B cell (primary cell): Measurements from ENCODE around the gene DCAF8L1. TPM values are rescaled to one million over a fixed set of nuclear protein-coding genes. Genes with fewer than 3 reads are reported as not detected.

ENCODE experiments used
- ATAC-seq: fragments of 200-7000 bp; cut with Tn5 transposase; one replicate; pipeline ENCODE4 v1.10.0; 2021; ENCODE audit warnings: low read depth, mild to moderate bottlenecking, moderate number of reproducible peaks, moderate library complexity
- CTCF ChIA-PET: fragments of 350-600 bp; sonication (Branson Sonifier 250); formaldehyde crosslinking; loops from one replicate; lab custom pipeline; 2021; ENCODE audit warnings: antibody characterized with exemption, inconsistent platforms; lab: Charles Lee
- POLR2A ChIA-PET: fragments of 350-600 bp; sonication (Branson Sonifier 250); formaldehyde crosslinking; loops from one replicate; lab custom pipeline; 2021; ENCODE audit warnings: antibody characterized with exemption; lab: Charles Lee
- DNase-seq: peaks from one replicate; pipeline ENCODE4 v3.0.0; 2013
- H2AFZ ChIP-seq: 2 replicates; pipeline ENCODE4 v1.6.1; 2012; ENCODE audit warnings: mild to moderate bottlenecking, low read depth, low read length; ENCODE audit not compliant: insufficient read depth, poor library complexity, severe bottlenecking
- H3K27ac ChIP-seq, 2 donors: 1 replicate in 1 of 2; 2 replicates in 1 of 2; pipeline ENCODE4 v1.5.1; 2012 to 2013; ENCODE audit warnings: low read length in 2 of 2, mild to moderate bottlenecking in 2 of 2, moderate library complexity in 1 of 2
- H3K27me3 ChIP-seq, 4 experiments: fragments of 200-600 bp in 1 of 4; sonication (generic) in 1 of 4; replicated peaks in 1 of 4; 1 replicate in 2 of 4; 2 replicates in 2 of 4; pipeline versions ENCODE4 v1.6.1 to v1.7.0; 2013 to 2016; ENCODE audit warnings: low read length in 3 of 4, mild to moderate bottlenecking in 2 of 4, mixed read lengths in 1 of 4, moderate library complexity in 1 of 4; ENCODE audit not compliant: insufficient read depth in 4 of 4, control insufficient read depth in 3 of 4; ENCODE audit errors: control extremely low read depth in 1 of 4
- H3K36me3 ChIP-seq, 2 experiments: replicated peaks in 1 of 2; 1 replicate in 1 of 2; 2 replicates in 1 of 2; pipeline versions ENCODE4 v1.6.1 to v1.7.1; 2013; ENCODE audit warnings: low read length in 1 of 2; ENCODE audit not compliant: insufficient read depth in 2 of 2, control insufficient read depth in 1 of 2; ENCODE audit errors: control extremely low read depth in 1 of 2, extremely low read depth in 1 of 2
- H3K4me1 ChIP-seq, 2 donors: fragments of 200-600 bp in 1 of 2; sonication (generic) in 1 of 2; 1 replicate in 1 of 2; 2 replicates in 1 of 2; pipeline versions ENCODE4 v1.5.1 to v1.6.1; 2013 to 2017; ENCODE audit warnings: low read length in 2 of 2; ENCODE audit not compliant: control insufficient read depth in 2 of 2, insufficient read depth in 2 of 2
- H3K4me2 ChIP-seq: replicated peaks from 2 replicates; pipeline ENCODE3; 2012; ENCODE audit warnings: mild to moderate bottlenecking, low read depth, low read length; ENCODE audit not compliant: poor library complexity, severe bottlenecking
- H3K4me3 ChIP-seq, 5 experiments: fragments of 200-600 bp in 1 of 5; sonication (generic) in 1 of 5; 1 replicate in 3 of 5; 2 replicates in 2 of 5; pipeline versions ENCODE4 v1.5.1 to v1.7.0; 2011 to 2016; ENCODE audit warnings: low read length in 4 of 5, mild to moderate bottlenecking in 4 of 5, low read depth in 2 of 5, control low read depth in 1 of 5, moderate library complexity in 1 of 5; ENCODE audit not compliant: insufficient read depth in 1 of 5; ENCODE audit errors: control extremely low read depth in 1 of 5, extremely low read depth in 1 of 5
- H3K79me2 ChIP-seq: fragments of 200-600 bp; sonication (generic); one replicate; pipeline ENCODE4 v1.6.0; 2016; ENCODE audit warnings: low read length; ENCODE audit not compliant: control insufficient read depth, insufficient read depth
- H3K9ac ChIP-seq: fragments of 200-600 bp; sonication (generic); 2 replicates; pipeline ENCODE4 v1.6.1; 2017; ENCODE audit warnings: mild to moderate bottlenecking, low read length, moderate library complexity
- H3K9me3 ChIP-seq, 3 donors: one replicate each; pipeline versions ENCODE4 v1.6.1 to v1.7.1; 2013; ENCODE audit warnings: low read length in 2 of 3; ENCODE audit not compliant: control insufficient read depth in 2 of 3, insufficient read depth in 1 of 3; ENCODE audit errors: control extremely low read depth in 1 of 3
- H4K20me1 ChIP-seq: 2 replicates; pipeline ENCODE4 v1.6.0; 2012; ENCODE audit warnings: mild to moderate bottlenecking, low read length; ENCODE audit not compliant: insufficient read depth, control insufficient read depth, poor library complexity, severe bottlenecking
- H3K27ac Mint-ChIP-seq: one replicate; pipeline ENCODE4 v1.8.0; 2021; ENCODE audit warnings: mixed read lengths
- H3K27me3 Mint-ChIP-seq: one replicate; pipeline ENCODE4 v1.8.0; 2021; ENCODE audit warnings: mixed read lengths
- H3K4me1 Mint-ChIP-seq: one replicate; pipeline ENCODE4 v1.8.0; 2021; ENCODE audit warnings: mixed read lengths
- H3K4me3 Mint-ChIP-seq: one replicate; pipeline ENCODE4 v1.8.0; 2021; ENCODE audit warnings: mixed read lengths
- H3K9me3 Mint-ChIP-seq: one replicate; pipeline ENCODE4 v1.8.0; 2022; ENCODE audit warnings: mixed read lengths; ENCODE audit not compliant: insufficient read depth
- EZH2 ChIP-seq: IDR thresholded peaks from 2 replicates; pipeline ENCODE4 v1.6.1; 2012; ENCODE audit warnings: borderline replicate concordance, low read depth, mild to moderate bottlenecking, moderate library complexity, low read length; ENCODE audit not compliant: insufficient read depth, poor library complexity, severe bottlenecking
- WGBS: methylation state at CpG from one replicate; pipeline ENCODE4 v1.1.5; 2013; ENCODE audit warnings: missing lambda C conversion rate; ENCODE audit not compliant: insufficient coverage; 5-methylcytosine and 5-hydroxymethylcytosine counted together
- intact Hi-C: fragments of 100-400 bp; cut with micrococcal nuclease; formaldehyde crosslinking; loops from one replicate; pipeline ENCODE4 v1.10.0; 2022
- polyA plus RNA-seq: library from polyadenylated mRNA; depleted of rRNA; stranded (reverse); fragments of >200 nt; gene quantifications from 2 replicates; pipeline ENCODE4 v1.2.3, GENCODE V29; 2012
- total RNA-seq, 2 donors: library from RNA; stranded (reverse); fragments of 120-200 nt in 1 of 2; gene quantifications; 1 replicate in 1 of 2; 2 replicates in 1 of 2; pipeline versions ENCODE4 v1.2.3 to v1.2.4, GENCODE V29; 2013 to 2022
- TF ChIP-seq, protein P1 (sequence below): fragments of 200-600 bp; IDR thresholded peaks from one replicate; pipeline ENCODE4 v1.8.0; 2022; ENCODE audit warnings: antibody characterized with exemption, mild to moderate bottlenecking

Gene DCAF8L1
- total and polyA plus RNA-seq, 2 donors (not counting 1 experiment from before 2014, with no cell fraction given): not detected

DNA sequence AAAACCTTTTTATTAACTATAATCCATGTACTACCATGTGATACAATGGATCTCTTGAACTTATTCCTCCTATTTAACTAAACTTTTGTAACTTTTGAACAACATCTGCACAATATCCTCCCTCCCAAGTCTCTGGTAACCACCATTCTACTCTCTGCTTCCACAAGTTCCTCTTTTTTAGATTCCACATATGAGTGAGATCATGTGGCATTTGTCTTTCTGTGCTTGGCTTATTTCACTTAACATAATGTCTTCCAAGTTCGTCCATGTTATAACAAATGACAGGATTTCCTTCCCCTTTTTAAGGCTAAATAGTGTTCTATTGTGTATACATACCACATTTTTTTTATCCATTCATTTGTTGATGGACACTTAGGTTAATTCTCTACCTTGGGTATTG lies 28.1 kb downstream of the DCAF8L1 start:
- H3K27me3 ChIP-seq: no peaks in the 10 kb centered on the region
- no peak overlapping the region for H3K27ac ChIP-seq
- no peak for TF ChIP-seq EZH2
- TF ChIP-seq, protein P1, sequence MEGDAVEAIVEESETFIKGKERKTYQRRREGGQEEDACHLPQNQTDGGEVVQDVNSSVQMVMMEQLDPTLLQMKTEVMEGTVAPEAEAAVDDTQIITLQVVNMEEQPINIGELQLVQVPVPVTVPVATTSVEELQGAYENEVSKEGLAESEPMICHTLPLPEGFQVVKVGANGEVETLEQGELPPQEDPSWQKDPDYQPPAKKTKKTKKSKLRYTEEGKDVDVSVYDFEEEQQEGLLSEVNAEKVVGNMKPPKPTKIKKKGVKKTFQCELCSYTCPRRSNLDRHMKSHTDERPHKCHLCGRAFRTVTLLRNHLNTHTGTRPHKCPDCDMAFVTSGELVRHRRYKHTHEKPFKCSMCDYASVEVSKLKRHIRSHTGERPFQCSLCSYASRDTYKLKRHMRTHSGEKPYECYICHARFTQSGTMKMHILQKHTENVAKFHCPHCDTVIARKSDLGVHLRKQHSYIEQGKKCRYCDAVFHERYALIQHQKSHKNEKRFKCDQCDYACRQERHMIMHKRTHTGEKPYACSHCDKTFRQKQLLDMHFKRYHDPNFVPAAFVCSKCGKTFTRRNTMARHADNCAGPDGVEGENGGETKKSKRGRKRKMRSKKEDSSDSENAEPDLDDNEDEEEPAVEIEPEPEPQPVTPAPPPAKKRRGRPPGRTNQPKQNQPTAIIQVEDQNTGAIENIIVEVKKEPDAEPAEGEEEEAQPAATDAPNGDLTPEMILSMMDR: no peak
- H3K4me2 ChIP-seq: no peak overlapping the region
- ChIA-PET POLR2A (no interaction called here), CTCF (no interaction called here)
- intact Hi-C loops: no loop called here
- no peaks in the 10 kb centered on the region for H3K9me3 ChIP-seq
- H3K27ac Mint-ChIP-seq: no peak overlapping the region
- H3K4me1 ChIP-seq: no peaks in the 10 kb centered on the region
- ATAC-seq (no peak), DNase-seq (no peak)
- no peaks in the 10 kb centered on the region for H3K9me3 Mint-ChIP-seq
- no peaks in the 10 kb centered on the region for H3K36me3 ChIP-seq
- no CpG with 5 or more reads among the region's 1 CpG for WGBS
- H3K4me3 ChIP-seq: no peak overlapping the region
- no peaks in the 10 kb centered on the region for H3K79me2 ChIP-seq
- no peak overlapping the region for H3K4me3 Mint-ChIP-seq
- H3K9ac ChIP-seq: no peak overlapping the region
- H2AFZ ChIP-seq: no peak overlapping the region
- no peaks in the 10 kb centered on the region for H3K4me1 Mint-ChIP-seq
- no peaks in the 10 kb centered on the region for H4K20me1 ChIP-seq
- no peaks in the 10 kb centered on the region for H3K27me3 Mint-ChIP-seq

DNA sequence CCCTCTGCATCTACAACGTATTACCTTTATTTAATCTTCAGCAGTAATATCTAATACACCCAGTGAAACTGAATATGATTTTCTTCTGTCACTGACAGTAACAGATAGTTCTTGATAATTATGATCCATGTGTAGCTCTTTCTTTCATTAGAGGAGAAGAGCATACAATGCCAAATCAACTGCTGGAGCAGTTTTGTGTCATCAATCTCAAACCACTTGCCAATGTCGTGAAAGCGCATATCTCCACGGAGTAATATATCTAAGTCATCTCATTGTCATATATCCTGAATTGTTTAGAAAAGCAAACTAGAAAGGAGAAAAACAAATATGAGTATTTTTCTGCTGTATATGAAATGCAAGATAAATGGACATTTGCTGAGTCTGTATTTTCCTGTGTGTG lies 47.9 kb downstream of the DCAF8L1 start:
- H3K4me3 Mint-ChIP-seq: no peak overlapping the region
- no peaks in the 10 kb centered on the region for H3K27me3 Mint-ChIP-seq
- Histone ChIP-seq H3K9me3 (no peaks in the 10 kb centered on the region), H3K36me3 (no peaks in the 10 kb centered on the region), H2AFZ (no peak overlapping the region), H3K4me3 (no peak overlapping the region), H3K27me3 (no peaks in the 10 kb centered on the region), H4K20me1 (no peaks in the 10 kb centered on the region), H3K9ac (no peak overlapping the region), H3K4me1 (no peaks in the 10 kb centered on the region), H3K4me2 (no peak overlapping the region), H3K27ac (no peak overlapping the region), H3K79me2 (no peaks in the 10 kb centered on the region)
- ATAC-seq: no peak
- H3K4me1 Mint-ChIP-seq: no peaks in the 10 kb centered on the region
- H3K9me3 Mint-ChIP-seq: no peaks in the 10 kb centered on the region
- no peak overlapping the region for H3K27ac Mint-ChIP-seq
- TF ChIP-seq EZH2: no peak
- TF ChIP-seq, protein P1: no peak
- ChIA-PET POLR2A (no interaction called here), CTCF (no interaction called here)
- no peak for DNase-seq
- no CpG with 5 or more reads among the region's 4 CpGs for WGBS
- intact Hi-C loops: no loop called here

Other genes with a start within 250 kb of the DCAF8L1 start
- gene MAGEB10, start 173.5 kb downstream of the DCAF8L1 start, total RNA-seq: not detected in 2 replicates
- not detected in 2 replicates for gene MAGEB10, start 173.5 kb downstream of the DCAF8L1 start, polyA plus RNA-seq